Measurements from ENCODE around the gene GGTLC2. TPM values are rescaled to one million over a fixed set of nuclear protein-coding genes. Genes with fewer than 3 reads are reported as not detected.

The GGTLC2 gene
- total RNA-seq, 1 experiment from 2014 or later, result not detected

- ChIA-PET POLR2A (no interaction called here), CTCF (no interaction called here)
- TF ChIP-seq, protein P1, sequence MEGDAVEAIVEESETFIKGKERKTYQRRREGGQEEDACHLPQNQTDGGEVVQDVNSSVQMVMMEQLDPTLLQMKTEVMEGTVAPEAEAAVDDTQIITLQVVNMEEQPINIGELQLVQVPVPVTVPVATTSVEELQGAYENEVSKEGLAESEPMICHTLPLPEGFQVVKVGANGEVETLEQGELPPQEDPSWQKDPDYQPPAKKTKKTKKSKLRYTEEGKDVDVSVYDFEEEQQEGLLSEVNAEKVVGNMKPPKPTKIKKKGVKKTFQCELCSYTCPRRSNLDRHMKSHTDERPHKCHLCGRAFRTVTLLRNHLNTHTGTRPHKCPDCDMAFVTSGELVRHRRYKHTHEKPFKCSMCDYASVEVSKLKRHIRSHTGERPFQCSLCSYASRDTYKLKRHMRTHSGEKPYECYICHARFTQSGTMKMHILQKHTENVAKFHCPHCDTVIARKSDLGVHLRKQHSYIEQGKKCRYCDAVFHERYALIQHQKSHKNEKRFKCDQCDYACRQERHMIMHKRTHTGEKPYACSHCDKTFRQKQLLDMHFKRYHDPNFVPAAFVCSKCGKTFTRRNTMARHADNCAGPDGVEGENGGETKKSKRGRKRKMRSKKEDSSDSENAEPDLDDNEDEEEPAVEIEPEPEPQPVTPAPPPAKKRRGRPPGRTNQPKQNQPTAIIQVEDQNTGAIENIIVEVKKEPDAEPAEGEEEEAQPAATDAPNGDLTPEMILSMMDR (IDR thresholded peaks at IDR 0.05), result no peak
- TF ChIP-seq, protein P2, sequence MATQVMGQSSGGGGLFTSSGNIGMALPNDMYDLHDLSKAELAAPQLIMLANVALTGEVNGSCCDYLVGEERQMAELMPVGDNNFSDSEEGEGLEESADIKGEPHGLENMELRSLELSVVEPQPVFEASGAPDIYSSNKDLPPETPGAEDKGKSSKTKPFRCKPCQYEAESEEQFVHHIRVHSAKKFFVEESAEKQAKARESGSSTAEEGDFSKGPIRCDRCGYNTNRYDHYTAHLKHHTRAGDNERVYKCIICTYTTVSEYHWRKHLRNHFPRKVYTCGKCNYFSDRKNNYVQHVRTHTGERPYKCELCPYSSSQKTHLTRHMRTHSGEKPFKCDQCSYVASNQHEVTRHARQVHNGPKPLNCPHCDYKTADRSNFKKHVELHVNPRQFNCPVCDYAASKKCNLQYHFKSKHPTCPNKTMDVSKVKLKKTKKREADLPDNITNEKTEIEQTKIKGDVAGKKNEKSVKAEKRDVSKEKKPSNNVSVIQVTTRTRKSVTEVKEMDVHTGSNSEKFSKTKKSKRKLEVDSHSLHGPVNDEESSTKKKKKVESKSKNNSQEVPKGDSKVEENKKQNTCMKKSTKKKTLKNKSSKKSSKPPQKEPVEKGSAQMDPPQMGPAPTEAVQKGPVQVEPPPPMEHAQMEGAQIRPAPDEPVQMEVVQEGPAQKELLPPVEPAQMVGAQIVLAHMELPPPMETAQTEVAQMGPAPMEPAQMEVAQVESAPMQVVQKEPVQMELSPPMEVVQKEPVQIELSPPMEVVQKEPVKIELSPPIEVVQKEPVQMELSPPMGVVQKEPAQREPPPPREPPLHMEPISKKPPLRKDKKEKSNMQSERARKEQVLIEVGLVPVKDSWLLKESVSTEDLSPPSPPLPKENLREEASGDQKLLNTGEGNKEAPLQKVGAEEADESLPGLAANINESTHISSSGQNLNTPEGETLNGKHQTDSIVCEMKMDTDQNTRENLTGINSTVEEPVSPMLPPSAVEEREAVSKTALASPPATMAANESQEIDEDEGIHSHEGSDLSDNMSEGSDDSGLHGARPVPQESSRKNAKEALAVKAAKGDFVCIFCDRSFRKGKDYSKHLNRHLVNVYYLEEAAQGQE (IDR thresholded peaks at IDR 0.05; ENCODE audit: insufficient read depth in 1 of 2, low read depth in 2 of 2, low read length in 1 of 2), result no peak
- TF ChIP-seq TCF7L2 (IDR thresholded peaks at IDR 0.05; ENCODE audit: low read depth, low read length), result no peak
- TF ChIP-seq POLR2AphosphoS5 (IDR thresholded peaks at IDR 0.05; ENCODE audit: low read depth, low read length), result no peak
- no peak for TF ChIP-seq SIN3A (IDR thresholded peaks at IDR 0.05; ENCODE audit: borderline replicate concordance, insufficient read depth, low read depth, low read length)
- DNase-seq (ENCODE audit: low read depth, low spot score) (no peak), ATAC-seq (no peak)
- H3K36me3 ChIP-seq (ENCODE audit: control insufficient read depth, insufficient read depth, low read length), result no peaks in the 10 kb centered on the region
- intact Hi-C loops (cut with micrococcal nuclease; ENCODE audit: unreplicated experiment), result no loop called here
- in situ Hi-C loops (cut with HindIII; ENCODE audit: low pct_unique_long_range_greater_than_20kb, low sequenced_read_pairs), result no loop called here
- no TSS peak for BruUV-seq (replicated peaks)
- no peak overlapping the region for H3K4me3 ChIP-seq (ENCODE audit: low read depth in 2 of 2, low read length in 2 of 2)
- H3K9me3 ChIP-seq (ENCODE audit: control insufficient read depth, insufficient read depth, low read depth, low read length), result no peaks in the 10 kb centered on the region
- H3K4me1 ChIP-seq (ENCODE audit: control insufficient read depth, insufficient read depth, low read length), result no peaks in the 10 kb centered on the region
- H3K27me3 ChIP-seq (ENCODE audit: control insufficient read depth, insufficient read depth, low read length), result no peaks in the 10 kb centered on the region; the same call in 1 of the 2 replicates
- H3K27ac ChIP-seq (ENCODE audit: low read length), result no peak overlapping the region
Observed at GRCh38 chr22:22667966-22668880, 23.8 kb downstream of the GGTLC2 start.

GRCh38 chr22:22669093-22669492 is 24.7 kb downstream of the GGTLC2 start:
- no TSS peak for BruUV-seq (replicated peaks)
- Histone ChIP-seq H3K4me1 (ENCODE audit: control insufficient read depth, insufficient read depth, low read length) (no peaks in the 10 kb centered on the region), H3K27ac (ENCODE audit: low read length) (no peak overlapping the region), H3K4me3 (ENCODE audit: low read depth in 2 of 2, low read length in 2 of 2) (no peak overlapping the region), H3K36me3 (ENCODE audit: control insufficient read depth, insufficient read depth, low read length) (no peaks in the 10 kb centered on the region), H3K9me3 (ENCODE audit: control insufficient read depth, insufficient read depth, low read depth, low read length) (no peaks in the 10 kb centered on the region), H3K27me3 (ENCODE audit: control insufficient read depth, insufficient read depth, low read length) (no peaks in the 10 kb centered on the region; the same call in 1 of the 2 replicates)
- TF ChIP-seq, protein P2 (IDR thresholded peaks at IDR 0.05; ENCODE audit: insufficient read depth in 1 of 2, low read depth in 2 of 2, low read length in 1 of 2), result no peak
- no peak for TF ChIP-seq TCF7L2 (IDR thresholded peaks at IDR 0.05; ENCODE audit: low read depth, low read length)
- TF ChIP-seq POLR2AphosphoS5 (IDR thresholded peaks at IDR 0.05; ENCODE audit: low read depth, low read length), result no peak
- no peak for TF ChIP-seq SIN3A (IDR thresholded peaks at IDR 0.05; ENCODE audit: borderline replicate concordance, insufficient read depth, low read depth, low read length)
- TF ChIP-seq, protein P1 (IDR thresholded peaks at IDR 0.05), result no peak
- in situ Hi-C loops (cut with HindIII; ENCODE audit: low pct_unique_long_range_greater_than_20kb, low sequenced_read_pairs), result no loop called here
- ATAC-seq (no peak), DNase-seq (ENCODE audit: low read depth, low spot score) (no peak)
- ChIA-PET POLR2A (no interaction called here), CTCF (no interaction called here)
- intact Hi-C loops (cut with micrococcal nuclease; ENCODE audit: unreplicated experiment), result no loop called here

Data from Panc1 (cell line).